GM20431 (cell line): ENCODE data around the gene DMXL2.
"Not testable (repeated sequence)": the region's sequence is repeated elsewhere in the genome, so short reads cannot be mapped to it uniquely, and the experiment has no call there.

Experiments
- in situ Hi-C: fragments of 300-500 bp; cut with MseI, MboI; formaldehyde crosslinking; loops from one replicate; pipeline ENCODE4 v1.15.0; 2020; ENCODE audit warnings: low sequenced_read_pairs; ENCODE audit not compliant: unreplicated experiment

Gene DMXL2

DNA sequence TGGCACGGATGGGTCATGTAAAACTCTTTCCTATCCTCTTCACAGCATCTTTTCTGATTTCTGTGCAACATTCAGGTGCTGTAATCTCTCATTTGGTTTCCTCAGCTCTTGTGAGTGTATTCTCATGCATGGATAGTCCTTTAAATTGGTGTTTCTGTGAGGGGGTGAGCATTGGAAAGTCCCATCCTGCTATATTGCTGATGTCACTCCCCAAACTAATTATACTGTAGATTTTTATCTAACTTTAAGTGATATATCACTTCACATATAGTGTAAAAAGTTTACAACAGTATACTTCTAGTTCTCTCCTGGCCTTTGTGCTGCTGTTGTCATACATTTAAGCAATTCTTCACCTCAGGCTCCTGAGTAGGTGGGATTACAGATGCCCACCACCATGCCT, 178.5 kb downstream of the DMXL2 start:
- in situ Hi-C loops: no loop called here

- in situ Hi-C loops: no loop called here
Observed at GRCh38 chr15:51443282-51443914, 179.2 kb downstream of the DMXL2 start.

DNA sequence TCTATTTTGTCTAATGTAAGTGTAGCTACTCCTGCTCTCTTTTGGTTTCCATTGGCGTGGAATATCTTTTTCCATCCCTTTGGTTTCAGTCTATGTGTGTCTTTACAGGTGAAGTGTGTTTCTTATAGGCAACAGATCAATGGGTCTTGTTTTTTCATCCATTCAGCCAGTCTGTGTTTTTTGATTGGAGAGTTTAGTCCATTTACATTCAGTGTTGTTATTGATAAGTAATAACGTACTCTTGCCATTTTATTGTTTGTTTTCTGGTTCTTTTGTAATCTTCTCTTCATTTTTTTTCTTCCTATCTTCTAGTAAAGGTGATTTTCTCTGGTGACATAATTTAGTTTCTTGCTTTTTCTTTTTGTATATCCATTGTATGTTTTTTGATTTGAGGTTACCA, 184.0 kb downstream of the DMXL2 start:
- in situ Hi-C loops: no loop called here

DNA sequence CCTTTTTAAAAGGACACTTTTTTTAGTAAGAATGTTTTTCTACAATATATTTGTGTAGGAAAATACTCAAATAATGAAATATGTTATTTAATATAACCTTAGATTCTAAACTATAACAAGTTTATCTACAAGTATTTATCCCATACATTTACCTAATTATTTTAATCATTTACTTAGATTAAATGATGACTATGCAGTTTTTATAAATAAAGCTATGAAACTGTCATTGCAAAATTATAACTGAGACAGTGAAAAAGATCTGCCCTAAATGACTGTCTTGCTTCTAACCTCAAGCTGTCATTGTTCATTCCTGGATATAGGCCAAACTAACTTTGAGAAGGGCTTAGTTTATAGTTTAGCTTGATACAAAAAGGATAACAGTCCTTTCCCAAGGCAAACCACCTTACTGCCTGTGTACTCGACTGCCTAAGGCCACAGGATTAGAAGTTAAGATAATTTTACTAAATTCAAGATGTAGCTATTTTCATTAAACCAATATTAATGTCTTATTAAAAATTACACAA, 197.0 kb downstream of the DMXL2 start:
- in situ Hi-C loops: no loop called here

GRCh38 chr15:51424780-51425179, 197.8 kb downstream of the DMXL2 start:
- in situ Hi-C loops: no loop called here

- in situ Hi-C loops: not testable (repeated sequence)
Observed at GRCh38 chr15:51423040-51423439, 199.5 kb downstream of the DMXL2 start.

DNA sequence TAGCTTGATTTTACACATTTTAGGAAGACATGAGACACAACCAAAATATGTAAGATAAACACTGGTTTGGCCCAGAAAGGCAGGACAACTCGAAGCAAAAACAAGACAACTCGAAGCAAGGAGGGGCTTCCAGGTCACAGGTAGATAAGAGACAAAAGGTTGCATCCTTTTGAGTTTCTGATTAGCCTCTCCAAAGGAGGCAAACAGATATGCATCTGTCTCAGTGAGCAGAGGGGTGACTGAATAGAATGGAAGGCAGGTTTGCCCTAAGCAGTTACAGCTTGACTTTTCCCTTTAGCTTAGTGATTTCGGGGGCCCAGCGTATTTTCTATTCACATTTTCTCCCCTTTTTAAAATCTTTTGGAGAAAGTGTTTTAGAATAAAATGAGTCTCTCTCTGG, 206.4 kb downstream of the DMXL2 start:
- in situ Hi-C loops: no loop called here

- in situ Hi-C loops: no loop called here
Observed at GRCh38 chr15:51414256-51414860, 208.2 kb downstream of the DMXL2 start.

GRCh38 chr15:51405693-51406523, 216.7 kb downstream of the DMXL2 start:
- in situ Hi-C loops: no loop called here

DNA sequence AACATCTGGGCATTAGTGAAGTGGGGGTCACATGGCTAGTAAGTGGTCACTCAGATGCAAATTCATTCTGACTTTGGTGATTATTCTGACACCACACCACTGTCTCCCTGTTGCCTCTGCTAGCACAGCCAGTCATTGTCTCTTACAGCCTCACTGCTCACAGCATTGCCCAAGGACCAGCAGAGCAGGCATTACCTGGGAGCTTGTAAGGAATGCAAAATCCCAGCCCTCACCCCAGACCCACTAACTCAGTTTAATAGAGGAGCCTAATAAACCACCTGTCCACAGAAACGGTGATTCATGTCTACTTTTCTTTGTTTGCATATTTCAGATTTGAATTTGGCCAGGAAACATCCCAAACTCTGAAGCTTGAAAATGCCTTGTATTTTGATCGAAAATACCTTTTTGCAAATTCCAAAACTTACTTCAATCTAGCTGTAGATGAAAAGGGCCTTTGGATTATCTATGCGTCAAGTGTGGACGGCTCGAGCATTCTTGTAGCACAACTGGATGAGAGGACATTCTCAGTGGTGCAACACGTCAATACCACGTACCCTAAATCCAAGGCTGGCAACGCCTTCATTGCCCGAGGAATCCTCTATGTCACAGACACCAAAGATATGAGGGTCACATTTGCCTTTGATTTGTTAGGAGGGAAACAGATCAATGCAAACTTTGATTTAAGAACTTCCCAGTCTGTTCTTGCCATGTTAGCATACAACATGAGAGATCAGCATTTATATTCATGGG, 218.4 kb downstream of the DMXL2 start:
- in situ Hi-C loops: no loop called here

GRCh38 chr15:51403072-51403878, 219.3 kb downstream of the DMXL2 start:
- in situ Hi-C loops: no loop called here

GRCh38 chr15:51401872-51402517, 220.6 kb downstream of the DMXL2 start:
- in situ Hi-C loops: no loop called here

GRCh38 chr15:51401051-51401780, 221.4 kb downstream of the DMXL2 start:
- in situ Hi-C loops: no loop called here

GRCh38 chr15:51398626-51399025, 223.9 kb downstream of the DMXL2 start:
- in situ Hi-C loops: loop anchor here (25.0 kb wide), 1 partner anchor 236 kb away; no protein-coding TSS in a partner anchor
